Loucy (cell line): ENCODE measurements around the gene CADM1.

Source experiments
- EZH2phosphoT487 ChIP-seq: fragments of 200-600 bp; IDR thresholded peaks from 2 replicates; pipeline ENCODE4 v1.6.1; 2018; ENCODE audit warnings: antibody characterized with exemption, mild to moderate bottlenecking, moderate library complexity, borderline replicate concordance
- TF ChIP-seq, protein P1 (sequence below): fragments of 200-600 bp; sonication (generic); conservative IDR thresholded peaks from 2 replicates; pipeline ENCODE4 v1.5.1; 2014; ENCODE audit warnings: mild to moderate bottlenecking, antibody characterized with exemption, low read length

DNA sequence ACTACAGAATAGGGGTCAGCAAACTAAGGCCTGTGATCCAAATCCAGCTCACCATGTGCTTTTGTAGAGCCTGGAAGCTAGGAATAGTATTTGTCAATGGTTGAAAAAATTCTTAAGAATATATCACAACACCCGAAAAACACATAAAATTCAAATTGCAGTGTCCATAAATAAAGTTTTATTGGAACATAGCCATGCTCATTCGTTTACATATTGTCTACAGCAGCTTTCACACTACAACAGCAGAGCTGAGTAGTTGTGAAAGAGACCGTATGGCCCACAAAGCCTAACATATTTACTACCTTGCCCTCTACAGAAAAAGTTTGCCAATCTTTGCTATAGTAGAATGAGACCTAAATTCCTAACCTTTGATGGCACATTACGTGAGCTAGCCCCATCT lies 125.7 kb downstream of the CADM1 start:
- TF ChIP-seq, protein P1, sequence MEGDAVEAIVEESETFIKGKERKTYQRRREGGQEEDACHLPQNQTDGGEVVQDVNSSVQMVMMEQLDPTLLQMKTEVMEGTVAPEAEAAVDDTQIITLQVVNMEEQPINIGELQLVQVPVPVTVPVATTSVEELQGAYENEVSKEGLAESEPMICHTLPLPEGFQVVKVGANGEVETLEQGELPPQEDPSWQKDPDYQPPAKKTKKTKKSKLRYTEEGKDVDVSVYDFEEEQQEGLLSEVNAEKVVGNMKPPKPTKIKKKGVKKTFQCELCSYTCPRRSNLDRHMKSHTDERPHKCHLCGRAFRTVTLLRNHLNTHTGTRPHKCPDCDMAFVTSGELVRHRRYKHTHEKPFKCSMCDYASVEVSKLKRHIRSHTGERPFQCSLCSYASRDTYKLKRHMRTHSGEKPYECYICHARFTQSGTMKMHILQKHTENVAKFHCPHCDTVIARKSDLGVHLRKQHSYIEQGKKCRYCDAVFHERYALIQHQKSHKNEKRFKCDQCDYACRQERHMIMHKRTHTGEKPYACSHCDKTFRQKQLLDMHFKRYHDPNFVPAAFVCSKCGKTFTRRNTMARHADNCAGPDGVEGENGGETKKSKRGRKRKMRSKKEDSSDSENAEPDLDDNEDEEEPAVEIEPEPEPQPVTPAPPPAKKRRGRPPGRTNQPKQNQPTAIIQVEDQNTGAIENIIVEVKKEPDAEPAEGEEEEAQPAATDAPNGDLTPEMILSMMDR = no peak
- TF ChIP-seq EZH2phosphoT487 = no peak
